ENCODE measurements around the gene SPARCL1. TPM values are rescaled to one million over a fixed set of nuclear protein-coding genes. Genes with fewer than 3 reads are reported as not detected.

The SPARCL1 gene
- total RNA-seq, 1 donor from 2014 or later = 6.3 TPM

GRCh38 chr4:87567191-87567590 lies 38.0 kb upstream of the SPARCL1 start:
- H3K4me1 Mint-ChIP-seq = peaks cover 2% of the 10 kb centered on the region
- no peaks in the 10 kb centered on the region for H3K36me3 Mint-ChIP-seq
- H3K27me3 Mint-ChIP-seq (ENCODE audit: low read depth) = no peaks in the 10 kb centered on the region
- TF ChIP-seq, protein P1, sequence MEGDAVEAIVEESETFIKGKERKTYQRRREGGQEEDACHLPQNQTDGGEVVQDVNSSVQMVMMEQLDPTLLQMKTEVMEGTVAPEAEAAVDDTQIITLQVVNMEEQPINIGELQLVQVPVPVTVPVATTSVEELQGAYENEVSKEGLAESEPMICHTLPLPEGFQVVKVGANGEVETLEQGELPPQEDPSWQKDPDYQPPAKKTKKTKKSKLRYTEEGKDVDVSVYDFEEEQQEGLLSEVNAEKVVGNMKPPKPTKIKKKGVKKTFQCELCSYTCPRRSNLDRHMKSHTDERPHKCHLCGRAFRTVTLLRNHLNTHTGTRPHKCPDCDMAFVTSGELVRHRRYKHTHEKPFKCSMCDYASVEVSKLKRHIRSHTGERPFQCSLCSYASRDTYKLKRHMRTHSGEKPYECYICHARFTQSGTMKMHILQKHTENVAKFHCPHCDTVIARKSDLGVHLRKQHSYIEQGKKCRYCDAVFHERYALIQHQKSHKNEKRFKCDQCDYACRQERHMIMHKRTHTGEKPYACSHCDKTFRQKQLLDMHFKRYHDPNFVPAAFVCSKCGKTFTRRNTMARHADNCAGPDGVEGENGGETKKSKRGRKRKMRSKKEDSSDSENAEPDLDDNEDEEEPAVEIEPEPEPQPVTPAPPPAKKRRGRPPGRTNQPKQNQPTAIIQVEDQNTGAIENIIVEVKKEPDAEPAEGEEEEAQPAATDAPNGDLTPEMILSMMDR (IDR thresholded peaks at IDR 0.05; ENCODE audit: unreplicated experiment) = no peak
- no peak overlapping the region for H3K27ac Mint-ChIP-seq
- peaks cover 4% of the 10 kb centered on the region for H3K9me3 Mint-ChIP-seq
- DNase-seq (ENCODE audit: low spot score in 2 of 2, unreplicated experiment in 2 of 2) = no peak
- H3K4me3 Mint-ChIP-seq = no peak overlapping the region

DNA sequence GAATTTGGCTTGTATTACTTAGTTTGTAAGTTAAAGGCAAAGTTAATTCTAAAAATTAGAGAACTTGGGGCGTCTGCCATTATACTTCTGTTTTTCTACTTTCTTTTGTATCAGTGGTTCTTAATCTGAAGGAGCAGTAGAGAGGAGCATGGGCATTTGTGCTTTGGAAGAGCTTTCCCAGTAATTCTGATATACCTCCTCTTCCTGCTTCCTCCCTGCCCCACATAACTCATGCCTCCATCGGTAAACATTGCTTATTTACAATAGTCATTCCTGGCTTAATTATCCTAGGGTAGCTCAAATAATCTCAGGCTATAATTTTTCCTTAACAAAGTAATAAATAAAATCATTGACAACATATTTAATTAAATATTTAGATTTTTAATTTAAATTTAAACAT lies 37.1 kb upstream of the SPARCL1 start:
- Mint-ChIP-seq H3K9me3 (peaks cover 4% of the 10 kb centered on the region), H3K4me1 (peaks cover 2% of the 10 kb centered on the region), H3K36me3 (no peaks in the 10 kb centered on the region), H3K27ac (no peak overlapping the region), H3K4me3 (no peak overlapping the region), H3K27me3 (ENCODE audit: low read depth) (no peaks in the 10 kb centered on the region)
- TF ChIP-seq, protein P1 (IDR thresholded peaks at IDR 0.05; ENCODE audit: unreplicated experiment) = no peak
- no peak for DNase-seq (ENCODE audit: low spot score in 2 of 2, unreplicated experiment in 2 of 2)

DNA sequence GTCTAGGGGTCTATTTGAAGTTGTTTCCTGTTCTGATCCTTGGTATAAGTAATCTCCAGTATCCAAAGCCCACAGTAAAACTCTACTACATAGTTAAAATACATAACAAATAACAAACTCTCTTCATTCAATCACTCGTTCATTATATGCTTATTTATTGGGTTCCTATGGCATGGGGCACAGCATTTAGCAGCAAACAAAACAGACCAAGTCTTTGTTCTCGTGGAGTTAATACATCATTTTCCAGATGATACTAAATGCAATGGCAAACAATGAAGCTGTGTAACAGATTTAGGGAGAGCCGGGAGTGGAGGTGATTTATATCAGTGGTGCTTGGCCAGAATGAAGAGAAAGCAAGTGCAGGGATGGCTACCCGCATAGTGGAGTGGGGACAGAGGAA lies 36.6 kb upstream of the SPARCL1 start:
- peaks cover 7% of the 10 kb centered on the region for H3K9me3 Mint-ChIP-seq
- TF ChIP-seq, protein P1 (IDR thresholded peaks at IDR 0.05; ENCODE audit: unreplicated experiment) = no peak
- H3K27me3 Mint-ChIP-seq (ENCODE audit: low read depth) = no peaks in the 10 kb centered on the region
- no peak overlapping the region for H3K27ac Mint-ChIP-seq
- no peaks in the 10 kb centered on the region for H3K36me3 Mint-ChIP-seq
- H3K4me1 Mint-ChIP-seq = peaks cover 2% of the 10 kb centered on the region
- H3K4me3 Mint-ChIP-seq = no peak overlapping the region
- DNase-seq (ENCODE audit: low spot score in 2 of 2, unreplicated experiment in 2 of 2) = no peak

- Mint-ChIP-seq H3K27me3 (ENCODE audit: low read depth) (peaks cover 2% of the 10 kb centered on the region), H3K36me3 (no peaks in the 10 kb centered on the region), H3K27ac (no peak overlapping the region), H3K9me3 (peaks cover 3% of the 10 kb centered on the region), H3K4me3 (no peak overlapping the region), H3K4me1 (no peaks in the 10 kb centered on the region)
- TF ChIP-seq, protein P1 (IDR thresholded peaks at IDR 0.05; ENCODE audit: unreplicated experiment) = no peak
- no peak for DNase-seq (ENCODE audit: low spot score in 2 of 2, unreplicated experiment in 2 of 2)
These were observed 31.6 kb upstream of the SPARCL1 start for GRCh38 chr4:87560802-87561201.

GRCh38 chr4:87559090-87559837 lies 30.1 kb upstream of the SPARCL1 start:
- no peaks in the 10 kb centered on the region for H3K4me1 Mint-ChIP-seq
- TF ChIP-seq, protein P1 (IDR thresholded peaks at IDR 0.05; ENCODE audit: unreplicated experiment) = no peak
- H3K27ac Mint-ChIP-seq = no peak overlapping the region
- H3K27me3 Mint-ChIP-seq (ENCODE audit: low read depth) = peaks cover 2% of the 10 kb centered on the region
- no peak for DNase-seq (ENCODE audit: low spot score in 2 of 2, unreplicated experiment in 2 of 2)
- H3K4me3 Mint-ChIP-seq = no peak overlapping the region
- peaks cover 3% of the 10 kb centered on the region for H3K9me3 Mint-ChIP-seq
- H3K36me3 Mint-ChIP-seq = no peaks in the 10 kb centered on the region
